Eye (tissue), 1 donor: ENCODE data around the gene ARSA.

Experiments used
- DNase-seq: peaks from one replicate; pipeline ENCODE4 v3.0.0-alpha.2; 2015

ARSA gene

DNA sequence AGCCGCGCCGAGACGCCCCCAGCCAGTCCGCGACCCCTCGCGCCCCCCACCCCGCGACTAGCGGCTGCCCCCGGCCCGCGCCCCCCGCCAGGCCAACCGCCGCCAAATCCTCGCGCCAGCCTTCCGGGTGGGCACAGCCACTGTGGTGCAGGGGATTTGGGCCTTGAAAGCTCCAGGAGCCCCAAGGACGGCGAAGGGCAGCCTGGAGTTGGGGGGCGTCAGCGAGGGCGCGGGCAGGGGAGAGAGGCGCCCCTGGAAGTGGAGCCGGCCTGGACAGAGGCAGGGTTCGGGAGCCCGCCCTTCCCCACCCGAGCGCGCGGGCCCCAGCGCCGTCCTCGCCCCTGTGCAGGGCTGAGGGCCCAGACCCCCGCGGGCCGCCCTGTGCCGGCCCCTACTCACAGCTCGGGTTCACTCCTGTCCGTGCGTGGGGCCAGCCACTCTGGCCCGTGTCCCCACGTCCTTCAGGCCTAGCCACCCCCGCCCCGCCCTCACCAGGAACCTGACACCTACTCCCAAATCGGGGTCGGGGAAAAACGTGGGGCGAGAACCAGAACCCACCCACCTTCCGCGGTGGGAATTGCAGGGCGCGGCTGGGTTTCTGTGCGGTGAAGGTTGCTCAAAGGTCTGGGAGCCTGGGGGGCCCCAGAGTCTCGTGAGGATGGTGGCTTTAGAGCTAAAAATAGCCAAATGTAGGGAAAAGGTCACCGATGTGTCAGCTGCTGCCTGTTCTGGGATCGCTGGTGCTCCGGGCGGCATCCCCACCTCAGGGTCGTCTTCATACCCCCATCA lies 49.8 kb downstream of the ARSA start, which contains the start of gene CPT1B:
Gene CPT1B (minus strand): TSS at position 441 of the 789 bp plus-strand sequence. CDS start 512 bp downstream, outside the sequence.
- peak; percentile 43 for DNase-seq

GRCh38 chr22:50577697-50577986 lies 50.3 kb downstream of the ARSA start:
- DNase-seq, result peak; percentile 3

DNA sequence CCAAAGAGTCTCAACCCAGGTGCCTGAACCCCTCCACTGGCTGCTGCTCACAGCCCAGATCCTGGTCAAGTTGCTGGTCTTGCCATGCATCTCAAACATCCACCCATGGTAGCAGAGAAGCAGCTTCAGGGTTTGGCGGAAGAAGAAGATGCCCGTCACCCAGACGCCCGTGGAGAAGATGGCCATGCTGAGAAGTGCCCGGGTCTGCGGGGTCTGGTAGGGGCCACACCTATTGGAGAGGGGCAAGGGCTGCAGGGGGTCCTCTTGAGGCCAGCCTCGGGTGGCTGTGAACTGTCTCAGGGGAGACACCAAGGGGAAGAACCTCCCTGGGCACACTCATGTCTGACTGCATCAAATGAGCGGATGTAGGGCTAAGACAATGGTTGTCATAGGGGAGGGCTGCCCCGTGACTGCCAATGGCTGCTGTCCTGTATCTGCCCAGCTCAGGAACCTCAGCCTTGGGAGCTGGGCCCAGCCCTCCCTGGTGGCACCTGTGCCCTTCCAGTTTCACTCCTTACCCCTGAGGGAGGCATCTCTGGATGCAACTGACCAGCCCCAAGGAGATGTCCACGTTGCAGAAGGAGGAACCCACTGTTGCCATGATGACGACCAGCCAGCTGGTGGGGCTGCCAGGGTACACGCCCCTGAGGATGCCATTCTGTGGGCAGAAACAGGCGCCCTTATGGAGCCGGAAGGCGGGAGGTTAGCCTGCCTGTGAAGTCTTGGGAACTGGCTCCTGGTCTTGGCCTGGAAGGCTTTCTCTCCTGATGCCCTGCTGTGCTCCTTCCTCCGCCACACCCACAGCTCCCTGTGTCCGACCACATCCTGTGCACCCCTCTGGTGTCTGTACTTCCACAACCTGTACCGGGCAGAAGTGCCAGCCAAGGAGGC lies 50.9 kb downstream of the ARSA start:
- peak; percentile 12 for DNase-seq

DNA sequence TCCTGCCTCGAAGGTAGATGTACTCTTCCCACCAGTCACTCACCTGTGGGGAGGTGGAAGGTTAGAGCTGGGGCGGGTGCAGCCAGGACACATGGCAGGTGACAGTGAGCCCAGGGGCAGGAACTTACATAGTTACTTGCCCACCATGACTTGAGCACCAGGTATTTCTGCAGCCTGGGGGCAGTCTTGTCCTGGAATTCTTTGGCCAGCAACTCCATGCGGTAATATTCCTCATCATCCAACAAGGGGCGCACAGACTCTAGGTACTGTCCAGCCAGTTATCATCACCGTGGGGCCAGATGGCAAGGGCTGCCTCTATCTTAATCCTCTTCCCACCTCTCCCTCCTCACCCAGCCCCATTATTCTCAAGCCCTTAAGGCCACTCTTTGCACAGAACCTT lies 51.9 kb downstream of the ARSA start:
- peak; percentile 71 for DNase-seq

GRCh38 chr22:50575426-50575941 lies 52.5 kb downstream of the ARSA start:
- DNase-seq, result no peak
